ENCODE results near the gene XXYLT1.

DNA sequence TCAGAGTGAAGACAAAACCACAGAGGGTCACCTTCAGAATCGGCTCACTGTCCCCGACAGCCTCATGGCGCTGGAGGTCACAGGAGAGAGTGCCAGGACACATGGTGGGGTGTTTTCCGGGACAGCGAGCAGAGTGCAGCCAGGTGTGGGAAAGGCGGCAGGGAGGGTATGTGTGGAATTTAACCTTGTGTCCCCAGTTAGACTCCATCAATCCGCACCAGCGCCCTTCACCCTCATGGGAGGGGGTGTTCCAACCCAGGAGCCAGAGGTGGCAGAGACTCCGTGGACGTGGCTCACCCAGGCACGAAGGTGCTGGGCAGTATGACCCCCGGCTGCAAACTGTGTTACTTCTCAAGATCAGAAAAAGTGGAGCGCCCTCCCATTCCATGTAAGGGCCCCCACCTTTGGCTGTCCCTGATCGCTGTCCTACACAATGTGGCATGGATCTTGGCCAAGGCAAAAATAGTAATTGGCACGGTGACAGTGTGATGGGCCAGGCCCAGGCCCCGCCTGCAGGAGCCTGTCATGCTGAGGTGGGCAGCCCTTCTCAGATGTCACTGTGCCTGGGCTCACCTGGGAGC is 190.3 kb downstream of the XXYLT1 start:
- TF ChIP-seq, protein P1, sequence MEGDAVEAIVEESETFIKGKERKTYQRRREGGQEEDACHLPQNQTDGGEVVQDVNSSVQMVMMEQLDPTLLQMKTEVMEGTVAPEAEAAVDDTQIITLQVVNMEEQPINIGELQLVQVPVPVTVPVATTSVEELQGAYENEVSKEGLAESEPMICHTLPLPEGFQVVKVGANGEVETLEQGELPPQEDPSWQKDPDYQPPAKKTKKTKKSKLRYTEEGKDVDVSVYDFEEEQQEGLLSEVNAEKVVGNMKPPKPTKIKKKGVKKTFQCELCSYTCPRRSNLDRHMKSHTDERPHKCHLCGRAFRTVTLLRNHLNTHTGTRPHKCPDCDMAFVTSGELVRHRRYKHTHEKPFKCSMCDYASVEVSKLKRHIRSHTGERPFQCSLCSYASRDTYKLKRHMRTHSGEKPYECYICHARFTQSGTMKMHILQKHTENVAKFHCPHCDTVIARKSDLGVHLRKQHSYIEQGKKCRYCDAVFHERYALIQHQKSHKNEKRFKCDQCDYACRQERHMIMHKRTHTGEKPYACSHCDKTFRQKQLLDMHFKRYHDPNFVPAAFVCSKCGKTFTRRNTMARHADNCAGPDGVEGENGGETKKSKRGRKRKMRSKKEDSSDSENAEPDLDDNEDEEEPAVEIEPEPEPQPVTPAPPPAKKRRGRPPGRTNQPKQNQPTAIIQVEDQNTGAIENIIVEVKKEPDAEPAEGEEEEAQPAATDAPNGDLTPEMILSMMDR (IDR thresholded peaks at IDR 0.05), result no peak
- TF ChIP-seq POLR2AphosphoS5 (IDR thresholded peaks at IDR 0.05) (no peak), POLR2A (IDR thresholded peaks at IDR 0.05) (no peak)
